IPS-20b (cell line): Measurements from ENCODE around the gene ZNF432.
"Not testable (repeated sequence)": the region's sequence is repeated elsewhere in the genome, so short reads cannot be mapped to it uniquely, and the experiment has no call there.

Experiments
- H3K27ac ChIP-seq: one replicate; pipeline ENCODE4 v1.5.1; 2013; ENCODE audit warnings: low read length
- H3K27me3 ChIP-seq: 2 replicates; pipeline ENCODE4 v1.6.1; 2013; ENCODE audit warnings: mild to moderate bottlenecking, low read length, inconsistent platforms; ENCODE audit not compliant: insufficient read depth
- H3K36me3 ChIP-seq: 2 replicates; pipeline ENCODE4 v1.6.1; 2013; ENCODE audit warnings: low read depth, mild to moderate bottlenecking, inconsistent platforms, low read length, moderate library complexity; ENCODE audit not compliant: insufficient read depth
- H3K4me1 ChIP-seq: 2 replicates; pipeline ENCODE4 v1.6.1; 2013; ENCODE audit warnings: mild to moderate bottlenecking, control low read depth, inconsistent platforms, low read length, moderate library complexity; ENCODE audit not compliant: insufficient read depth
- H3K4me3 ChIP-seq: 2 replicates; pipeline ENCODE4 v1.5.1; 2013; ENCODE audit warnings: mild to moderate bottlenecking, low read length, inconsistent platforms
- H3K9ac ChIP-seq: 2 replicates; pipeline ENCODE4 v1.6.1; 2013; ENCODE audit warnings: low read depth, mild to moderate bottlenecking, inconsistent platforms, low read length, moderate library complexity
- H3K9me3 ChIP-seq: 2 replicates; pipeline ENCODE4 v1.6.1; 2013; ENCODE audit warnings: mild to moderate bottlenecking, low read depth, low read length, inconsistent platforms; ENCODE audit not compliant: insufficient read depth

The ZNF432 gene

GRCh38 chr19:52039169-52039568 is 9.5 kb downstream of the ZNF432 start:
- H3K9ac ChIP-seq, result no peak overlapping the region
- H3K36me3 ChIP-seq, result peaks cover 76% of the 10 kb centered on the region
- H3K27me3 ChIP-seq, result no peaks in the 10 kb centered on the region
- H3K27ac ChIP-seq, result no peak overlapping the region
- no peaks in the 10 kb centered on the region for H3K4me1 ChIP-seq
- H3K4me3 ChIP-seq, result no peak overlapping the region
- H3K9me3 ChIP-seq, result peaks cover 49% of the 10 kb centered on the region

GRCh38 chr19:52034051-52034728 is 14.4 kb downstream of the ZNF432 start:
- H3K4me1 ChIP-seq, result no peaks in the 10 kb centered on the region
- peak overlapping the region; percentile 12; the same call in 1 of the 2 replicates for H3K4me3 ChIP-seq
- peaks cover 83% of the 10 kb centered on the region for H3K36me3 ChIP-seq
- H3K27ac ChIP-seq, result no peak overlapping the region
- peaks cover 77% of the 10 kb centered on the region for H3K9me3 ChIP-seq
- no peaks in the 10 kb centered on the region for H3K27me3 ChIP-seq
- H3K9ac ChIP-seq, result no peak overlapping the region

- Histone ChIP-seq H3K36me3 (peaks cover 52% of the 10 kb centered on the region), H3K4me3 (peak overlapping the region; percentile 98), H3K27ac (peak overlapping the region; percentile 92), H3K27me3 (no peaks in the 10 kb centered on the region), H3K9me3 (peaks cover 34% of the 10 kb centered on the region), H3K4me1 (0 out of 2 replicates have a peak, but pooled peaks cover 6% of the 10 kb centered on the region), H3K9ac (peak overlapping the region; percentile 99)
These were observed 19.9 kb downstream of the ZNF432 start for GRCh38 chr19:52028780-52029123.

- H3K9ac ChIP-seq, result peak within 1 kb of the TSS; percentile 99
- H3K27ac ChIP-seq, result peak within 1 kb of the TSS; percentile 92
- peaks cover 52% of the 10 kb centered on the region for H3K36me3 ChIP-seq
- H3K4me3 ChIP-seq, result peak within 1 kb of the TSS; percentile 98
- peaks cover 28% of the 10 kb centered on the region for H3K9me3 ChIP-seq
- H3K27me3 ChIP-seq, result no peaks in the 10 kb centered on the region
- 0 out of 2 replicates have a peak, but pooled peaks cover 6% of the 10 kb centered on the region for H3K4me1 ChIP-seq
These were observed 20.4 kb downstream of the ZNF432 start, which contains the start of gene ZNF614 for GRCh38 chr19:52028027-52028779. Gene ZNF614, minus strand, starts transcription at chr19:52028379. Its CDS starts 2,634 bp downstream, at chr19:52025745.

GRCh38 chr19:52026255-52026990 is 22.2 kb downstream of the ZNF432 start:
- peaks cover 51% of the 10 kb centered on the region for H3K36me3 ChIP-seq
- peak overlapping the region; percentile 98; the same call in 1 of the 2 replicates for H3K4me3 ChIP-seq
- not testable (repeated sequence) for H3K27me3 ChIP-seq, H3K9ac ChIP-seq, H3K4me1 ChIP-seq, H3K27ac ChIP-seq
- H3K9me3 ChIP-seq, result peaks cover 10% of the 10 kb centered on the region; the same call in 1 of the 2 replicates

- not testable (repeated sequence) for H3K4me3 ChIP-seq, H3K9me3 ChIP-seq, H3K4me1 ChIP-seq, H3K27me3 ChIP-seq, H3K9ac ChIP-seq, H3K27ac ChIP-seq
- H3K36me3 ChIP-seq, result peaks cover 61% of the 10 kb centered on the region
These were observed 24.2 kb downstream of the ZNF432 start for GRCh38 chr19:52024478-52024877.

- peaks cover 84% of the 10 kb centered on the region for H3K36me3 ChIP-seq
- H3K4me3 ChIP-seq, result no peak overlapping the region
- H3K9me3 ChIP-seq, result no peaks in the 10 kb centered on the region
- H3K4me1 ChIP-seq, result 0 out of 2 replicates have a peak, but pooled peaks cover 3% of the 10 kb centered on the region
- H3K27me3 ChIP-seq, result no peaks in the 10 kb centered on the region
- no peak overlapping the region for H3K9ac ChIP-seq
- no peak overlapping the region for H3K27ac ChIP-seq
These were observed 26.4 kb downstream of the ZNF432 start for GRCh38 chr19:52022193-52022592.

GRCh38 chr19:52020506-52020905 is 28.1 kb downstream of the ZNF432 start:
- H3K27ac ChIP-seq, result no peak overlapping the region
- H3K4me1 ChIP-seq, result no peaks in the 10 kb centered on the region
- no peaks in the 10 kb centered on the region for H3K27me3 ChIP-seq
- H3K9me3 ChIP-seq, result peaks cover 4% of the 10 kb centered on the region; the same call in 1 of the 2 replicates
- no peak overlapping the region for H3K9ac ChIP-seq
- H3K4me3 ChIP-seq, result no peak overlapping the region
- H3K36me3 ChIP-seq, result peaks cover 96% of the 10 kb centered on the region

GRCh38 chr19:52010674-52011073 is 38.0 kb downstream of the ZNF432 start:
- H3K27ac ChIP-seq, result no peak overlapping the region
- H3K9me3 ChIP-seq, result peaks cover 2% of the 10 kb centered on the region; the same call in 1 of the 2 replicates
- peaks cover 27% of the 10 kb centered on the region for H3K36me3 ChIP-seq
- no peak overlapping the region for H3K9ac ChIP-seq
- no peaks in the 10 kb centered on the region for H3K4me1 ChIP-seq
- no peaks in the 10 kb centered on the region for H3K27me3 ChIP-seq
- H3K4me3 ChIP-seq, result no peak overlapping the region

- Histone ChIP-seq H3K9me3 (no peaks in the 10 kb centered on the region), H3K36me3 (peaks cover 7% of the 10 kb centered on the region; the same call in 1 of the 2 replicates), H3K4me3 (peak within 1 kb of the TSS; percentile 86), H3K27ac (peak within 1 kb of the TSS; percentile 85), H3K27me3 (no peaks in the 10 kb centered on the region), H3K4me1 (no peaks in the 10 kb centered on the region), H3K9ac (peak within 1 kb of the TSS; percentile 92)
These were observed 40.7 kb downstream of the ZNF432 start, which contains the start of gene ZNF615 for GRCh38 chr19:52007806-52008557. Gene ZNF615, minus strand, starts transcription at chr19:52008211. Its CDS starts 4,500 bp downstream, at chr19:52003711.

- Histone ChIP-seq H3K9me3 (no peaks in the 10 kb centered on the region), H3K9ac (peak overlapping the region; percentile 92; the same call in 1 of the 2 replicates), H3K36me3 (peaks cover 2% of the 10 kb centered on the region; the same call in 1 of the 2 replicates), H3K27ac (no peak overlapping the region), H3K27me3 (no peaks in the 10 kb centered on the region), H3K4me1 (no peaks in the 10 kb centered on the region), H3K4me3 (peak overlapping the region; percentile 86)
These were observed 41.2 kb downstream of the ZNF432 start for GRCh38 chr19:52007451-52007805.
